Measurements from ENCODE around the gene SLC25A36. TPM values are rescaled to one million over a fixed set of nuclear protein-coding genes. Genes with fewer than 3 reads are reported as not detected.
A peak's percentile ranks its signal among the peaks of the same experiment; 100 is the strongest.
"Not testable (repeated sequence)": the region's sequence is repeated elsewhere in the genome, so short reads cannot be mapped to it uniquely, and the experiment has no call there.

SLC25A36 gene
- polyA plus RNA-seq, 4 donors, result 157 to 197 (median 169) TPM

GRCh38 chr3:140987792-140988191 lies 46.2 kb downstream of the SLC25A36 start:
- DNase-seq (ENCODE audit: low read depth in 4 of 4, low spot score in 2 of 4), result not testable (repeated sequence)

- no peak for DNase-seq (ENCODE audit: low read depth in 4 of 4, low spot score in 2 of 4)
Observed at GRCh38 chr3:140994316-140994715, 52.7 kb downstream of the SLC25A36 start.

GRCh38 chr3:140994861-140995260 lies 53.2 kb downstream of the SLC25A36 start:
- not testable (repeated sequence) for DNase-seq (ENCODE audit: low read depth in 4 of 4, low spot score in 2 of 4)

GRCh38 chr3:140995881-140996280 lies 54.2 kb downstream of the SLC25A36 start:
- no peak for DNase-seq (ENCODE audit: low read depth in 4 of 4, low spot score in 2 of 4)

- peak in 3 of 4 donors; percentile 23 to 56 (median 44) for DNase-seq (ENCODE audit: low read depth in 4 of 4, low spot score in 2 of 4)
Observed at GRCh38 chr3:141000027-141000663, 58.5 kb downstream of the SLC25A36 start.

- DNase-seq (ENCODE audit: low read depth in 4 of 4, low spot score in 2 of 4), result no peak
Observed at GRCh38 chr3:141000686-141001085, 59.0 kb downstream of the SLC25A36 start.

- no peak for DNase-seq (ENCODE audit: low read depth in 4 of 4, low spot score in 2 of 4)
Observed at GRCh38 chr3:141006344-141006743, 64.7 kb downstream of the SLC25A36 start.

GRCh38 chr3:141009496-141009895 lies 67.9 kb downstream of the SLC25A36 start:
- no peak for DNase-seq (ENCODE audit: low read depth in 4 of 4, low spot score in 2 of 4)

GRCh38 chr3:141011232-141011996 lies 69.8 kb downstream of the SLC25A36 start:
- DNase-seq (ENCODE audit: low read depth in 4 of 4, low spot score in 2 of 4), result peak in 3 of 4 donors; percentile 35 to 65 (median 50)

GRCh38 chr3:141011997-141012262 lies 70.3 kb downstream of the SLC25A36 start:
- no peak for DNase-seq (ENCODE audit: low read depth in 4 of 4, low spot score in 2 of 4)

- DNase-seq (ENCODE audit: low read depth in 4 of 4, low spot score in 2 of 4), result no peak
Observed at GRCh38 chr3:141012571-141012970, 70.9 kb downstream of the SLC25A36 start.

- no peak for DNase-seq (ENCODE audit: low read depth in 4 of 4, low spot score in 2 of 4)
Observed at GRCh38 chr3:141015481-141015880, 73.8 kb downstream of the SLC25A36 start.

GRCh38 chr3:141017366-141018322 lies 76.0 kb downstream of the SLC25A36 start:
- not testable (repeated sequence) for DNase-seq (ENCODE audit: low read depth in 4 of 4, low spot score in 2 of 4)

GRCh38 chr3:141019244-141019643 lies 77.6 kb downstream of the SLC25A36 start:
- DNase-seq (ENCODE audit: low read depth in 4 of 4, low spot score in 2 of 4), result no peak

GRCh38 chr3:141020143-141020830 lies 78.7 kb downstream of the SLC25A36 start:
- DNase-seq (ENCODE audit: low read depth in 4 of 4, low spot score in 2 of 4), result no peak

GRCh38 chr3:141021261-141021660 lies 79.6 kb downstream of the SLC25A36 start:
- DNase-seq (ENCODE audit: low read depth in 4 of 4, low spot score in 2 of 4), result no peak

All from left renal cortex interstitium (tissue), 4 donors.